Endothelial cell of umbilical vein (primary cell): Measurements from ENCODE around the gene ZNF497.
"Not testable (repeated sequence)": the region's sequence is repeated elsewhere in the genome, so short reads cannot be mapped to it uniquely, and the experiment has no call there.

Source experiments
- CTCF ChIP-seq, 2 donors: IDR thresholded peaks; 1 replicate in 1 of 2; 2 replicates in 1 of 2; pipeline ENCODE4 v1.5.1; 2011; ENCODE audit warnings: low read length in 2 of 2, mild to moderate bottlenecking in 2 of 2, moderate library complexity in 2 of 2, control low read depth in 1 of 2, inconsistent platforms in 1 of 2, low read depth in 1 of 2; ENCODE audit not compliant: insufficient read depth in 1 of 2; ENCODE audit errors: extremely low read depth in 1 of 2
- EZH2 ChIP-seq: IDR thresholded peaks from 2 replicates; pipeline ENCODE4 v1.6.1; 2012; ENCODE audit warnings: borderline replicate concordance, low read depth, mild to moderate bottlenecking, moderate library complexity, low read length, inconsistent platforms; ENCODE audit not compliant: severe bottlenecking
- FOS ChIP-seq: IDR thresholded peaks from 2 replicates; pipeline ENCODE4 v1.6.1; 2011; ENCODE audit warnings: mild to moderate bottlenecking, low read length, moderate library complexity, borderline replicate concordance; ENCODE audit not compliant: insufficient read depth
- JUN ChIP-seq: IDR thresholded peaks from 2 replicates; pipeline ENCODE4 v1.6.1; 2011; ENCODE audit warnings: borderline replicate concordance, low read depth; ENCODE audit not compliant: insufficient read length, insufficient read depth
- MAX ChIP-seq: IDR thresholded peaks from 2 replicates; pipeline ENCODE4 v1.6.1; 2011; ENCODE audit not compliant: insufficient read depth, insufficient read length
- POLR2A ChIP-seq: IDR thresholded peaks from 2 replicates; pipeline ENCODE4 v1.6.1; 2012; ENCODE audit warnings: low read depth, mild to moderate bottlenecking, control low read depth, low read length

GRCh38 chr19:58403920-58404478 lies 41.4 kb upstream of the ZNF497 start:
- TF ChIP-seq EZH2; MAX; POLR2A; CTCF (IDR thresholded peaks at IDR 0.05; ENCODE audit: extremely low read depth in 1 of 2, insufficient read depth in 1 of 2, low read depth in 1 of 2, low read length in 2 of 2); JUN; FOS: not testable (repeated sequence)
